Effector memory CD8-positive, alpha-beta T cell (primary cell): ENCODE data around the gene GIMAP7.
"Not testable (repeated sequence)": the region's sequence is repeated elsewhere in the genome, so short reads cannot be mapped to it uniquely, and the experiment has no call there.

ENCODE experiments used
- ATAC-seq: fragments of 150-1000 bp; cut with Tn5 transposase; replicated peaks from 2 replicates; pipeline ENCODE4 v1.10.0; 2021; ENCODE audit warnings: mild to moderate bottlenecking, moderate library complexity
- DNase-seq, 3 experiments: peaks; one replicate each; pipeline ENCODE4 v3.0.0; 2021
- H3K27ac Mint-ChIP-seq, 2 donors: one replicate each; pipeline ENCODE4 v1.8.0; 2022; ENCODE audit warnings: mild to moderate bottlenecking in 2 of 2, mixed read lengths in 2 of 2, moderate library complexity in 2 of 2
- H3K27me3 Mint-ChIP-seq, 2 donors: one replicate each; pipeline ENCODE4 v1.8.0; 2022; ENCODE audit warnings: mixed read lengths in 2 of 2
- H3K36me3 Mint-ChIP-seq: one replicate; pipeline ENCODE4 v1.8.0; 2022; ENCODE audit warnings: mild to moderate bottlenecking, moderate library complexity, mixed read lengths; ENCODE audit not compliant: insufficient read depth
- H3K4me1 Mint-ChIP-seq, 2 donors: one replicate each; pipeline ENCODE4 v1.8.0; 2022; ENCODE audit warnings: low read depth in 2 of 2, mixed read lengths in 2 of 2
- H3K4me3 Mint-ChIP-seq, 2 donors: one replicate each; pipeline ENCODE4 v1.8.0; 2022; ENCODE audit warnings: mild to moderate bottlenecking in 2 of 2, mixed read lengths in 2 of 2, moderate library complexity in 2 of 2
- H3K9me3 Mint-ChIP-seq, 2 donors: one replicate each; pipeline ENCODE4 v1.8.0; 2022; ENCODE audit warnings: mixed read lengths in 2 of 2

Gene GIMAP7

DNA sequence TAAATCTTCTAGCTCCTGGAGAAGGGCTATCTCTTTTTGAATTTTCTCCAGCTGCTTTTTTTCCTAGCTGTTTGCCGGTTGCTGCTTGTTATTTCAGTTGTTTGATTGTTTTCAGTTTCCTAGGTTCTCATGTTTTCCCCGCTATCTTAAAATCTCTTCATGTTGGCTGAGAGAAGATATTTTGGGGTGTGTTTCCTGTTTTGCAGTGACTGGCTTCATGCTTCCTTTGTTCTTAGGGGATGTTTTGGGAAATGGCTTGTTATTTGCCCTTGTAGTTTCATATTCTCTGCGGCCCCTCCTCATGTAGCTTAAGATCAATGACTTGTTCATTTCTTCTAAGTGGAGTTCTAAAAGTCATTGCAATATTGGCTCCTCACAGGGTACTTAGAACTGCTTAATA lies 30.6 kb upstream of the GIMAP7 start:
- peak; percentile 45 for ATAC-seq
- Mint-ChIP-seq H3K27ac (peak overlapping the region; percentile 90 to 94), H3K4me3 (peak overlapping the region; percentile 79 to 86), H3K4me1 (peaks cover 47 to 72% of the 10 kb centered on the region in 2 donors), H3K36me3 (peaks cover 23% of the 10 kb centered on the region)
- not testable (repeated sequence) for H3K27me3 Mint-ChIP-seq, H3K9me3 Mint-ChIP-seq, DNase-seq

GRCh38 chr7:150487625-150488024 lies 27.0 kb upstream of the GIMAP7 start:
- H3K36me3 Mint-ChIP-seq: peaks cover 13% of the 10 kb centered on the region
- no peak overlapping the region for H3K4me3 Mint-ChIP-seq
- peaks cover 24 to 40% of the 10 kb centered on the region in 2 donors for H3K4me1 Mint-ChIP-seq
- DNase-seq (no peak), ATAC-seq (no peak)
- peak overlapping the region in 1 of 2 donors; percentile 35 for H3K27ac Mint-ChIP-seq
- H3K9me3 Mint-ChIP-seq: no peaks in the 10 kb centered on the region
- no peaks in the 10 kb centered on the region for H3K27me3 Mint-ChIP-seq

GRCh38 chr7:150489782-150490181 lies 24.9 kb upstream of the GIMAP7 start:
- Mint-ChIP-seq H3K27me3 (no peaks in the 10 kb centered on the region), H3K36me3 (peaks cover 3% of the 10 kb centered on the region), H3K4me3 (no peak overlapping the region), H3K27ac (no peak overlapping the region), H3K9me3 (no peaks in the 10 kb centered on the region), H3K4me1 (peaks cover 7 to 19% of the 10 kb centered on the region in 2 donors)
- DNase-seq (no peak), ATAC-seq (no peak)

- not testable (repeated sequence) for H3K27ac Mint-ChIP-seq, ATAC-seq, H3K4me3 Mint-ChIP-seq, DNase-seq, H3K36me3 Mint-ChIP-seq, H3K9me3 Mint-ChIP-seq, H3K4me1 Mint-ChIP-seq, H3K27me3 Mint-ChIP-seq
Observed at GRCh38 chr7:150493442-150493841, 21.2 kb upstream of the GIMAP7 start.

DNA sequence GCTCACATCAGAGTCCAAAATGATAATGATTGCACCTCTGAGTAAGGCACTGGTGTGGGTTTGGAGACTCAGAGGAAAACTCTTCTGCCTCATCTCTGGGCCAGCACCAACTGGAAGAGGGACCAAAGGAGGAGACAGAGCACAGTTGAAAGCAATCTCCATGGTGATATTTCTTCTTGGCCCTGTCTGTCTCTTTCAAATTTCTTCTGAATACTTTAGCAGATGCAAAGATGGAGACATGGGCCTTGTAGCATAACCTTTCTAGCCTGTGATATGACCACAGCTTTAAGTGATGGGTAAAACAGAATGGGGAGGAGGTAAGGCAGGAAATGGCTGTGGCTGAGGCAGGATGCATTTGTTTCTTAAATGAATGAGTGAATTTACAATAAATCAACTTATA lies 12.2 kb upstream of the GIMAP7 start:
- Mint-ChIP-seq H3K27ac (peak overlapping the region; percentile 22 to 80), H3K27me3 (no peaks in the 10 kb centered on the region), H3K36me3 (no peaks in the 10 kb centered on the region), H3K9me3 (peaks cover 9 to 13% of the 10 kb centered on the region in 2 donors), H3K4me1 (peaks cover 51 to 55% of the 10 kb centered on the region in 2 donors), H3K4me3 (peak overlapping the region; percentile 32 to 70)
- DNase-seq: peak in 2 of 3 experiments; percentile 28 to 40
- ATAC-seq: peak; percentile 98

DNA sequence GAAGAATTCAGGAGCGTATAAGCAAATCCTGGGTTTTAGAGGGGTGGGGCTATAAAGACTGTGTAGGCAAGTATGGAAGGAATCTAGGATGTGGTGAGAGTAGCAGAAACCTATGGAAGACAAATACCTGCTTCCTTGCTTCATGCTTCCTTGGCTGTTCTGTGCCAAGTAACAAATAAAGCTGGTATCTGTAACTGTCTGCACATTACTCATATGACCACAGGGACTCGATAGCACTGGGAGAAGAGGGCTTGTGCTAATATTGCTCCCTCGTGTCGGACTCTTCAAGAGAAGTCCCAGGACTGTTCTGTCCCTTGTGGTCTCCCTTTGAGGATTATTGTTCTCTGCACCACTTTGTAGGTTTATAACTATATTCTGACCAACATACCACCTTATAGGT lies 11.5 kb upstream of the GIMAP7 start:
- peaks cover 55 to 61% of the 10 kb centered on the region in 2 donors for H3K4me1 Mint-ChIP-seq
- H3K27ac Mint-ChIP-seq: peak overlapping the region; percentile 22 to 80
- peaks cover 7 to 10% of the 10 kb centered on the region in 2 donors for H3K9me3 Mint-ChIP-seq
- ATAC-seq (no peak), DNase-seq (no peak)
- H3K27me3 Mint-ChIP-seq: no peaks in the 10 kb centered on the region
- H3K4me3 Mint-ChIP-seq: peak overlapping the region; percentile 32 to 70
- no peaks in the 10 kb centered on the region for H3K36me3 Mint-ChIP-seq

- ATAC-seq (no peak), DNase-seq (no peak)
- H3K4me3 Mint-ChIP-seq: peak overlapping the region in 1 of 2 donors; percentile 49
- H3K9me3 Mint-ChIP-seq: peaks cover 6% of the 10 kb centered on the region in 2 donors
- peak overlapping the region; percentile 22 to 80 for H3K27ac Mint-ChIP-seq
- H3K27me3 Mint-ChIP-seq: no peaks in the 10 kb centered on the region
- H3K4me1 Mint-ChIP-seq: peaks cover 58 to 66% of the 10 kb centered on the region in 2 donors
- H3K36me3 Mint-ChIP-seq: no peaks in the 10 kb centered on the region
Observed at GRCh38 chr7:150503581-150503980, 11.1 kb upstream of the GIMAP7 start.

DNA sequence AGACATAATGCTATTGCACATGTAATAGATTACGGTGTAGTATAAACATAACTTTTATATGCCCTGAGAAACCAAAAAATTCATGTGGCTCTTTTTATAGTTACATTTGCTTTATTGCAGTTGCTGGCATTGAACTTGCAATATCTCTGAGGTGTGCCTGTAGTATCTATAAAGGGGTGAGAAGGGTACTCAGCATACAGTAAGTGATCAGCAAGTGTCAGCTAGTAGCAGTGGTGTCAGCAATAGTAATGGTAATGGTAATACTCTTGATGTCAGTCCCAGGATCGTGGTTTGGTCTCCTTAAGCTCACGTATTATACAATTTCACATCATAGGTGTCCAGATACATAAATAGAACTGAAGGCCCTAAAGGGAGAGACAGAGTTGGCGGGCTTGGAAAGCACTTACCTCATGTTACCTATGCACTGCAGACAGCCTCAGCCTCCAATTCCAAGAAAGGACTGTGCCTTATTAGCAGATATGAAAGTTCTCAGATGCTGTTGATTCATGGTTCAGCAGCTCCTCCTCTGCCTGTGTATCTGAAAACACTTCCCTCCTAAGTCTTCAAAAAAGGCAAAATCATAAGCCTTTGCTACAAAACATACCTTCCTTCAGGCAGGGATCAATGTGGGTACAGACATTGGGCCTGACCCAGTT lies 6.6 kb upstream of the GIMAP7 start:
- Mint-ChIP-seq H3K4me3 (peak overlapping the region; percentile 44 to 72), H3K9me3 (peaks cover 8 to 11% of the 10 kb centered on the region in 2 donors), H3K36me3 (no peaks in the 10 kb centered on the region), H3K4me1 (peaks cover 62 to 90% of the 10 kb centered on the region in 2 donors), H3K27ac (peak overlapping the region; percentile 69 to 93), H3K27me3 (no peaks in the 10 kb centered on the region)
- ATAC-seq: no peak
- no peak for DNase-seq

DNA sequence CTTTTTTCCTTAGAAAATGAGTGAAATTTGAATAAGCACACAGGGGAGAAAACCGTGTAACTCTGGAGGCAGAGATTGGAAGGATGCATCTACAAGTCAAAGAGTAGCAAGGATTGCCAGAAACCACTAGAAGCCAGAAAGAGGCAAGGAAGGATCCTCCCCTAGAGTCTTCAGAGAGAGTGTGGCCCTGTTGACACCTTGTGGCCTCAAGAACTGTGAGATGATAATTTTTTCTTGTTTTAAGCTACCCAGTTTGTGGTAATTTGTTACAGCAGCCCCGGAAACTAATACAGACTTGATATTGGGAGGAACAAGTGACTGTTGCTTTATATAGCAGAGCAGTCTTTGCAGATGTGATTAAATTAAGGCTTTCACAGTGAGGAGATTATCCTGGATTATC lies 3.6 kb upstream of the GIMAP7 start:
- ATAC-seq (peak; percentile 7), DNase-seq (no peak)
- Mint-ChIP-seq H3K27ac (peak overlapping the region; percentile 68 to 94), H3K27me3 (no peaks in the 10 kb centered on the region), H3K9me3 (peaks cover 8 to 11% of the 10 kb centered on the region in 2 donors), H3K36me3 (peaks cover 11% of the 10 kb centered on the region), H3K4me1 (peaks cover 53 to 75% of the 10 kb centered on the region in 2 donors), H3K4me3 (peak overlapping the region; percentile 50 to 61)

DNA sequence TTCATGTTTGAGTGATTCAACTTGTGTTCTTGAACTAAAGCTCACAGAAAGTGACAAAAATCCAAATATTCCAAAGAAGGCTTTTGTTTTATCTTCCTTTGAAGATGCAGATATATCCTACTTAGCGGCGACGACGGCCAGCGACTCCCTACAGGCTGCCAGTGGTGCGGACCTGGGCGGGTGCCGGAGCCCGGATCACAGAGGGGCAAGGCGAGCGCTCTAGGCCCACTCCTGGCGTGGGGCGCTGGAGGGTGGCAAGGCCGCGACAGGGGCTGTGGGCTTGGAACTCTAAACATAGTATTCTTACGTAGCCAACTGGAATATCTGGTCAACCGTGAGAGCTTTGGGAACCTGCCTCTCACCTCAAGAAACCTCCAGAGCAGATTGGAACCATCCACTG lies 914 bp upstream of the GIMAP7 start:
- H3K36me3 Mint-ChIP-seq: peaks cover 27% of the 10 kb centered on the region

DNA sequence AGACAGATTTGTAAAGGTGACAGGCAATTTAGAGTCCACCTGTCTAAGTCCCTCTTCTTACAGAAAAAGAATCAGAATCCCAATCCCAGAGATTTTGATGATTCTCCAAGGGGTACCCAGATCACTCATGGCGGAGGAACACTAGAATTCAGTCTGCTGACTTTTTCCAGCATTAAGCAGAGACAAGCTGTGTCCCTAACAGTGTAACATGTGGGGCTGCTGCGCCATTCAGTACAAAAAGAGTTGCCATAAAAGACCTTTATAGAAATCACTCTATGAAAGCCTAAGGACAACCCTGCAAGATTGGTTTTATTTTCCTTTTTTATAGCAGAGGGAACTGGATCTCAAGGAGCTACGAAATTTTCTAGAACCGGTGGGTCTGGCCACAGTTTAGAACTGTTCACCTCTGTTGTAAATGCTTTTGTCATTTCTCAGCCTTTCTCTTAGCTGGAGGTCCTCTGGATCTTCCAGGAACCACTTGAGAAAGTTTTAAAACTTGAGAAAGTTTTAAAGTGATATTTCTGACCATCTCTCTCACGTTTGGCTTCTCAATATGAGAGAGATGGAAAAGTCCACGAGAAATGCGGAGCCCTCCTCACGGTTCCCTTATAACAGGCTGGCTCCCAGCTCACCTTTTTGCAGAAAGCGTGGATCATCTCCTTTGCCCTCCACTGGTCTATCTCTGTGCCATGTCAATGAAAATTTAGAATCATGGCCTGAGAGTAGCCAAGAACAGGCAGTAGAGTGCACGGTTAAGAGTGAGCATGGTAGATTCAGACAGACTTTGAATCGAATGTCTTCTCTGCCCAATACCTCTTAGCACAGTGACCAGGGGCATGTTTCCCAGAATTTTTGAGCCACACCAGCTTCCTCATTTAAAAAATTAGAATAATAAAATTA lies 826 bp downstream of the GIMAP7 start:
- peak; percentile 25 for ATAC-seq
- DNase-seq: no peak

More for the DNA sequence above, 914 bp upstream of the GIMAP7 start:
- peak overlapping the region; percentile 91 to 94 for H3K27ac Mint-ChIP-seq
- no peaks in the 10 kb centered on the region for H3K27me3 Mint-ChIP-seq
- ATAC-seq: no peak
- peaks cover 5 to 11% of the 10 kb centered on the region in 2 donors for H3K9me3 Mint-ChIP-seq
- DNase-seq: no peak
- peak overlapping the region; percentile 98 for H3K4me3 Mint-ChIP-seq
- peaks cover 37 to 54% of the 10 kb centered on the region in 2 donors for H3K4me1 Mint-ChIP-seq

DNA sequence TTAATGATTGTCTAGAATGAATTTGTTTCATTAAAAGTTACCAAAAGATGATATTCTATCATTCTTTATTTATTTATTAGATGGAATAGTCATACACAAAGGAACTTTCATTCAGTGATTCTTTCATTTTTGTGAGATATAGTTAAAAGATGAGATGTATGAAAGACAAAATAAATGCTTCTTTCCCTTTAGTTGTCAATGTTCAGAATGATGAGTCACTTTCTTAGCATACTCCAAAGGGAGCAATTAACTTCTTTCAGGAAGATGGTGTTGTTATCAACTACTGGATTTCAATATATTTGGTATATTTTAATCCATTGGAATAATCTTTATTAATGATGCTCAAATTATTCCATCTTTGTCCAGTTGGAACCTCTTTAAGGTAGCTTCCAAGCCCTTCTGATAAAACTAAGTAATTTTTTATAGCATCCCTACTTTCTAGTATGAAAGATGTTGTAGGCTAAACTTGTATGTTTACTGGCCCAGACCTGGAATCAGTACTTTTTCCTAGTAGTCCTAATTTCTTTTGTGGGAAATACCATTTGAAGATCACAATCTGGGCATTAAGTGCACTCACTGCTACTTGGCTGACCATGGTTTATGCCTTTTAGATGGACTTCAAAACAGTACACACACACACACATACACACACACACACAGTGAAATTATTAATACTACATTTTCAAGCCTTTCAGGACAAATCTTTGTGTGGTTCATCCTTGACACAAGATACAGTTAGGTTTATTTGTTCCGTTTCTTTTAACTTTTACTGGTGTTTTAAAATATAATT lies 2.5 kb downstream of the GIMAP7 start:
- H3K36me3 Mint-ChIP-seq: peaks cover 54% of the 10 kb centered on the region
- H3K27ac Mint-ChIP-seq: peak overlapping the region; percentile 91 to 94
- ATAC-seq: no peak
- H3K9me3 Mint-ChIP-seq: peaks cover 0 to 4% of the 10 kb centered on the region in 2 donors
- H3K27me3 Mint-ChIP-seq: no peaks in the 10 kb centered on the region
- DNase-seq: no peak
- peaks cover 33 to 45% of the 10 kb centered on the region in 2 donors for H3K4me1 Mint-ChIP-seq
- H3K4me3 Mint-ChIP-seq: peak overlapping the region; percentile 98

More for the DNA sequence above, 826 bp downstream of the GIMAP7 start:
- Mint-ChIP-seq H3K27ac (peak overlapping the region; percentile 91 to 94), H3K36me3 (peaks cover 39% of the 10 kb centered on the region), H3K4me1 (peaks cover 35 to 49% of the 10 kb centered on the region in 2 donors), H3K27me3 (no peaks in the 10 kb centered on the region), H3K9me3 (peaks cover 5 to 11% of the 10 kb centered on the region in 2 donors), H3K4me3 (peak overlapping the region; percentile 98)

DNA sequence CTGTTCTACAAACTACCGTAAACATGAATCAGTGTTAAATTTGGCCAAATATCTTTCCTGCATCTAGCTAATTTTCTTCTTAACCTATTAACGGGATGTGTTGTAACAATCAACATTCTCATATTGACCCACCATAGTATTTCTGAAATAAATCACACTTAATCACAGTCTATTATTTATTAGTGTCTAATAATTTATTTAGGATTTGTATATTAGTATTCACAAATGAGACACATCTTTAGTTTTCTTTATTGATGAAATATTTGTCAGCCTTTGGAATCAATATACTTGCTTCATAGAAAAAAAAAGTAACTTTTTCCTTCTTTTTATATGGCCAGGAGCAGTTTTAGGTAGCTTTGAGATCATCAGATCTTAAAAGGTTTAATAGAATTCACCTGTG lies 4.6 kb downstream of the GIMAP7 start:
- H3K4me3 Mint-ChIP-seq: peak overlapping the region; percentile 98

More for the DNA sequence above, 4.6 kb downstream of the GIMAP7 start:
- Mint-ChIP-seq H3K27me3 (no peaks in the 10 kb centered on the region), H3K4me1 (peaks cover 21 to 32% of the 10 kb centered on the region in 2 donors), H3K9me3 (peaks cover 0 to 4% of the 10 kb centered on the region in 2 donors), H3K36me3 (peaks cover 64% of the 10 kb centered on the region), H3K27ac (peak overlapping the region; percentile 91 to 94)
- DNase-seq (no peak), ATAC-seq (no peak)
